Kidney tubule cell (primary cell): ENCODE results near the gene PCGF3.
"Not testable (repeated sequence)": the region's sequence is repeated elsewhere in the genome, so short reads cannot be mapped to it uniquely, and the experiment has no call there.

Experiments used
- DNase-seq: peaks from one replicate; pipeline ENCODE4 v3.0.0-alpha.2; 2018; ENCODE audit warnings: low spot score

The PCGF3 gene

GRCh38 chr4:668219-668618 is 37.4 kb upstream of the PCGF3 start:
- DNase-seq, result not testable (repeated sequence)

- DNase-seq, result not testable (repeated sequence)
These were observed 35.6 kb upstream of the PCGF3 start for GRCh38 chr4:669806-670559.

GRCh38 chr4:671769-672168 is 33.9 kb upstream of the PCGF3 start:
- no peak for DNase-seq

GRCh38 chr4:673349-674091 is 32.1 kb upstream of the PCGF3 start:
- DNase-seq, result no peak

- peak; percentile 96 for DNase-seq
These were observed 31.2 kb upstream of the PCGF3 start, which contains the start of the genes ATP5ME and MYL5 for GRCh38 chr4:674172-675035. Gene ATP5ME, minus strand, starts transcription at chr4:674276. Its CDS starts 29 bp downstream, at chr4:674247. Gene MYL5, plus strand, starts transcription at chr4:674542. Its CDS starts 3,485 bp downstream, at chr4:678027.

- no peak for DNase-seq
These were observed 30.4 kb upstream of the PCGF3 start for GRCh38 chr4:675036-675882.

- DNase-seq, result no peak
These were observed 29.4 kb upstream of the PCGF3 start for GRCh38 chr4:675980-676870.

GRCh38 chr4:676871-677235 is 28.8 kb upstream of the PCGF3 start:
- DNase-seq, result no peak

GRCh38 chr4:677431-678293 is 28.0 kb upstream of the PCGF3 start:
- DNase-seq, result no peak

- no peak for DNase-seq
These were observed 27.1 kb upstream of the PCGF3 start for GRCh38 chr4:678331-679103.

GRCh38 chr4:679104-679481 is 26.5 kb upstream of the PCGF3 start:
- DNase-seq, result no peak

- no peak for DNase-seq
These were observed 26.0 kb upstream of the PCGF3 start for GRCh38 chr4:679629-680028.

GRCh38 chr4:680091-680490 is 25.5 kb upstream of the PCGF3 start:
- DNase-seq, result no peak

GRCh38 chr4:680551-680927 is 25.1 kb upstream of the PCGF3 start:
- DNase-seq, result no peak

GRCh38 chr4:680928-681645 is 24.5 kb upstream of the PCGF3 start:
- peak; percentile 44 for DNase-seq

- DNase-seq, result no peak
These were observed 23.7 kb upstream of the PCGF3 start for GRCh38 chr4:681736-682451.

- DNase-seq, result no peak
These were observed 23.0 kb upstream of the PCGF3 start for GRCh38 chr4:682490-683172.
